ENCODE measurements around the gene LTBP1.

The LTBP1 gene

GRCh38 chr2:32948266-32948665, 1.5 kb downstream of the LTBP1 start:
- H3K27ac ChIP-seq: no peak overlapping the region
- CTCF ChIA-PET: interaction anchor here (0.6 to 1.0 kb wide), 2 partner anchors 85 to 108 kb away, joined by 3 read pairs; no protein-coding TSS in a partner anchor

GRCh38 chr2:32949260-32949659, 2.5 kb downstream of the LTBP1 start:
- POLR2A ChIA-PET (ENCODE audit: low non-redundant PET): no interaction called here
- CTCF ChIA-PET: no interaction called here
- H3K27ac ChIP-seq: no peak overlapping the region
- TF ChIP-seq CTCF (conservative IDR thresholded peaks at IDR 0.05; ENCODE audit: low read depth): no peak
- DNase-seq (ENCODE audit: low spot score): no peak

More at GRCh38 chr2:32948266-32948665, 1.5 kb downstream of the LTBP1 start:
- no peak for TF ChIP-seq CTCF (conservative IDR thresholded peaks at IDR 0.05; ENCODE audit: low read depth)
- DNase-seq (ENCODE audit: low spot score): no peak
- POLR2A ChIA-PET (ENCODE audit: low non-redundant PET): no interaction called here

- no peak for TF ChIP-seq CTCF (conservative IDR thresholded peaks at IDR 0.05; ENCODE audit: low read depth)
- DNase-seq (ENCODE audit: low spot score): no peak
- POLR2A ChIA-PET (ENCODE audit: low non-redundant PET): no interaction called here
- CTCF ChIA-PET: no interaction called here
- no peak overlapping the region for H3K27ac ChIP-seq
These were observed 4.9 kb downstream of the LTBP1 start for GRCh38 chr2:32951672-32952071.

GRCh38 chr2:32952761-32953476, 6.2 kb downstream of the LTBP1 start:
- DNase-seq (ENCODE audit: low spot score): no peak
- no peak overlapping the region for H3K27ac ChIP-seq
- no peak for TF ChIP-seq CTCF (conservative IDR thresholded peaks at IDR 0.05; ENCODE audit: low read depth)
- ChIA-PET POLR2A (ENCODE audit: low non-redundant PET) (no interaction called here), CTCF (interaction anchor here (0.6 kb wide), 1 partner anchor 320 kb away, joined by 4 read pairs; no protein-coding TSS in a partner anchor)

GRCh38 chr2:32954206-32954605, 7.5 kb downstream of the LTBP1 start:
- no peak for TF ChIP-seq CTCF (conservative IDR thresholded peaks at IDR 0.05; ENCODE audit: low read depth)
- CTCF ChIA-PET: interaction anchor here (0.6 kb wide), 1 partner anchor 426 kb away, joined by 3 read pairs; no protein-coding TSS in a partner anchor
- DNase-seq (ENCODE audit: low spot score): no peak
- H3K27ac ChIP-seq: no peak overlapping the region
- POLR2A ChIA-PET (ENCODE audit: low non-redundant PET): no interaction called here

GRCh38 chr2:32958821-32959220, 12.1 kb downstream of the LTBP1 start:
- no peak overlapping the region for H3K27ac ChIP-seq
- POLR2A ChIA-PET (ENCODE audit: low non-redundant PET): no interaction called here
- CTCF ChIA-PET: no interaction called here
- no peak for DNase-seq (ENCODE audit: low spot score)
- no peak for TF ChIP-seq CTCF (conservative IDR thresholded peaks at IDR 0.05; ENCODE audit: low read depth)

All from RWPE1 (cell line).